Astrocyte (in vitro differentiated cells and primary cell): ENCODE measurements around the gene CDC26. TPM values are rescaled to one million over a fixed set of nuclear protein-coding genes. Genes with fewer than 3 reads are reported as not detected.

Source experiments
- DNase-seq: peaks from one replicate; pipeline ENCODE4 v3.0.0-alpha.2; 2010; ENCODE audit warnings: low read depth
- FAIRE-seq: peaks from 2 replicates; lab custom pipeline; 2011; peaks lifted over from hg19 to GRCh38; lab: Jason Lieb, UNC
- H2AFZ ChIP-seq: 2 replicates; pipeline ENCODE4 v1.6.0; 2012; ENCODE audit warnings: low read depth, low read length, inconsistent platforms
- H3K27ac ChIP-seq: 2 replicates; pipeline ENCODE4 v1.5.1; 2011; ENCODE audit warnings: low read depth, low read length, inconsistent platforms
- H3K27me3 ChIP-seq: 2 replicates; pipeline ENCODE4 v1.6.0; 2011; ENCODE audit warnings: low read length, inconsistent platforms; ENCODE audit not compliant: insufficient read depth
- H3K36me3 ChIP-seq: 2 replicates; pipeline ENCODE4 v1.5.1; 2011; ENCODE audit warnings: low read length, inconsistent platforms; ENCODE audit not compliant: insufficient read depth
- H3K4me1 ChIP-seq: 2 replicates; pipeline ENCODE4 v1.5.1; 2011; ENCODE audit warnings: low read length, inconsistent platforms; ENCODE audit not compliant: insufficient read depth
- H3K4me2 ChIP-seq: 2 replicates; pipeline ENCODE4 v1.6.0; 2012; ENCODE audit warnings: low read length, inconsistent platforms
- H3K4me3 ChIP-seq: 2 replicates; pipeline ENCODE4 v1.5.1; 2011; ENCODE audit warnings: low read depth, mild to moderate bottlenecking, low read length, inconsistent platforms; ENCODE audit not compliant: insufficient read depth
- H3K79me2 ChIP-seq: 2 replicates; pipeline ENCODE4 v1.6.0; 2012; ENCODE audit warnings: mild to moderate bottlenecking, low read length, inconsistent platforms; ENCODE audit not compliant: insufficient read depth
- H3K9ac ChIP-seq: 2 replicates; pipeline ENCODE4 v1.6.0; 2012; ENCODE audit warnings: mild to moderate bottlenecking, low read length, inconsistent platforms
- H3K9me3 ChIP-seq: 2 replicates; pipeline ENCODE4 v1.5.1; 2012; ENCODE audit warnings: low read depth, mild to moderate bottlenecking, low read length, inconsistent platforms; ENCODE audit not compliant: insufficient read depth
- H4K20me1 ChIP-seq: 2 replicates; pipeline ENCODE4 v1.6.0; 2012; ENCODE audit warnings: low read length, inconsistent platforms; ENCODE audit not compliant: insufficient read depth
- H3K27ac Mint-ChIP-seq: one replicate; pipeline ENCODE4 v1.8.0; 2021; ENCODE audit warnings: mild to moderate bottlenecking, mixed read lengths; ENCODE audit not compliant: unreplicated experiment
- H3K27me3 Mint-ChIP-seq: one replicate; pipeline ENCODE4 v1.8.0; 2021; ENCODE audit warnings: low read depth, mixed read lengths; ENCODE audit not compliant: unreplicated experiment
- H3K36me3 Mint-ChIP-seq: one replicate; pipeline ENCODE4 v1.8.0; 2021; ENCODE audit warnings: low read depth, mixed read lengths; ENCODE audit not compliant: unreplicated experiment
- H3K4me1 Mint-ChIP-seq: one replicate; pipeline ENCODE4 v1.8.0; 2021; ENCODE audit warnings: low read depth, mixed read lengths; ENCODE audit not compliant: unreplicated experiment
- H3K4me3 Mint-ChIP-seq: one replicate; pipeline ENCODE4 v1.8.0; 2021; ENCODE audit warnings: mild to moderate bottlenecking, moderate library complexity, mixed read lengths; ENCODE audit not compliant: unreplicated experiment
- H3K9me3 Mint-ChIP-seq: one replicate; pipeline ENCODE4 v1.8.0; 2021; ENCODE audit warnings: mild to moderate bottlenecking, mixed read lengths; ENCODE audit not compliant: unreplicated experiment
- CTCF ChIP-seq: IDR thresholded peaks from 2 replicates; pipeline ENCODE4 v1.5.1; 2011; ENCODE audit warnings: low read depth, mild to moderate bottlenecking, inconsistent platforms, low read length, moderate library complexity; ENCODE audit not compliant: insufficient read depth
- EZH2 ChIP-seq: IDR thresholded peaks from 2 replicates; pipeline ENCODE4 v1.6.1; 2012; ENCODE audit warnings: mild to moderate bottlenecking, low read length, inconsistent platforms; ENCODE audit not compliant: insufficient read depth
- total RNA-seq: library from RNA; stranded (reverse); gene quantifications from 2 replicates; pipeline ENCODE4 v1.2.1, GENCODE V29; 2021

The CDC26 gene
- total RNA-seq, 1 donor from 2014 or later, result 23.9 TPM

- Histone ChIP-seq H3K4me3 (no peak overlapping the region), H3K9ac (no peak overlapping the region), H4K20me1 (peaks cover 21% of the 10 kb centered on the region), H3K9me3 (no peaks in the 10 kb centered on the region), H3K27ac (no peak overlapping the region), H3K36me3 (no peaks in the 10 kb centered on the region), H2AFZ (no peak overlapping the region), H3K27me3 (no peaks in the 10 kb centered on the region), H3K4me1 (no peaks in the 10 kb centered on the region), H3K79me2 (peaks cover 8% of the 10 kb centered on the region), H3K4me2 (no peak overlapping the region)
- H3K9me3 Mint-ChIP-seq, result no peaks in the 10 kb centered on the region
- no peaks in the 10 kb centered on the region for H3K36me3 Mint-ChIP-seq
- H3K4me3 Mint-ChIP-seq, result no peak overlapping the region
- H3K27ac Mint-ChIP-seq, result no peak overlapping the region
- peaks cover 5% of the 10 kb centered on the region for H3K4me1 Mint-ChIP-seq
- DNase-seq (no peak), FAIRE-seq (no peak)
- H3K27me3 Mint-ChIP-seq, result no peaks in the 10 kb centered on the region
- TF ChIP-seq EZH2 (no peak), CTCF (no peak)
Measured at GRCh38 chr9:113228130-113228665, 47.2 kb downstream of the CDC26 start.

- Histone ChIP-seq H4K20me1 (peaks cover 29% of the 10 kb centered on the region), H3K4me3 (no peak overlapping the region), H3K27me3 (no peaks in the 10 kb centered on the region), H3K9ac (no peak overlapping the region), H3K27ac (no peak overlapping the region), H2AFZ (no peak overlapping the region), H3K9me3 (no peaks in the 10 kb centered on the region), H3K4me2 (no peak overlapping the region), H3K79me2 (peaks cover 16% of the 10 kb centered on the region), H3K36me3 (no peaks in the 10 kb centered on the region), H3K4me1 (peaks cover 3% of the 10 kb centered on the region)
- H3K4me1 Mint-ChIP-seq, result peaks cover 10% of the 10 kb centered on the region
- H3K27me3 Mint-ChIP-seq, result no peaks in the 10 kb centered on the region
- no peak overlapping the region for H3K27ac Mint-ChIP-seq
- FAIRE-seq (no peak), DNase-seq (no peak)
- no peaks in the 10 kb centered on the region for H3K36me3 Mint-ChIP-seq
- no peak for TF ChIP-seq EZH2
- no peak for TF ChIP-seq CTCF
- no peak overlapping the region for H3K4me3 Mint-ChIP-seq
- no peaks in the 10 kb centered on the region for H3K9me3 Mint-ChIP-seq
Measured at GRCh38 chr9:113227436-113227835, 47.9 kb downstream of the CDC26 start.

- Histone ChIP-seq H3K4me1 (peaks cover 22% of the 10 kb centered on the region), H3K27ac (no peak overlapping the region), H4K20me1 (peaks cover 36% of the 10 kb centered on the region), H3K79me2 (peaks cover 46% of the 10 kb centered on the region), H3K4me2 (no peak overlapping the region), H3K4me3 (no peak overlapping the region), H3K9ac (no peak overlapping the region), H2AFZ (no peak overlapping the region), H3K27me3 (no peaks in the 10 kb centered on the region), H3K36me3 (no peaks in the 10 kb centered on the region), H3K9me3 (no peaks in the 10 kb centered on the region)
- DNase-seq (peak; percentile 61), FAIRE-seq (no peak)
- H3K36me3 Mint-ChIP-seq, result no peaks in the 10 kb centered on the region
- no peak overlapping the region for H3K27ac Mint-ChIP-seq
- H3K4me3 Mint-ChIP-seq, result no peak overlapping the region
- H3K4me1 Mint-ChIP-seq, result peaks cover 21% of the 10 kb centered on the region
- no peaks in the 10 kb centered on the region for H3K27me3 Mint-ChIP-seq
- TF ChIP-seq CTCF (no peak), EZH2 (no peak)
- no peaks in the 10 kb centered on the region for H3K9me3 Mint-ChIP-seq
Measured at GRCh38 chr9:113223963-113224362, 51.4 kb downstream of the CDC26 start.
